ENCODE data around the gene TPST1.

Gene TPST1

GRCh38 chr7:66238773-66239466 is 33.8 kb downstream of the TPST1 start:
- no peak for DNase-seq (ENCODE audit: low read depth)

- no peak for DNase-seq (ENCODE audit: low read depth)
Observed at GRCh38 chr7:66239467-66239856, 34.3 kb downstream of the TPST1 start.

- DNase-seq (ENCODE audit: low read depth) = no peak
Observed at GRCh38 chr7:66245008-66245407, 39.9 kb downstream of the TPST1 start.

GRCh38 chr7:66246554-66247171 is 41.5 kb downstream of the TPST1 start:
- no peak for DNase-seq (ENCODE audit: low read depth)

- DNase-seq (ENCODE audit: low read depth) = no peak
Observed at GRCh38 chr7:66247380-66248078, 42.4 kb downstream of the TPST1 start.

GRCh38 chr7:66250711-66251110 is 45.6 kb downstream of the TPST1 start:
- no peak for DNase-seq (ENCODE audit: low read depth)

- no peak for DNase-seq (ENCODE audit: low read depth)
Observed at GRCh38 chr7:66255534-66256100, 50.5 kb downstream of the TPST1 start.

- no peak for DNase-seq (ENCODE audit: low read depth)
Observed at GRCh38 chr7:66256281-66256680, 51.1 kb downstream of the TPST1 start.

GRCh38 chr7:66257481-66257880 is 52.3 kb downstream of the TPST1 start:
- DNase-seq (ENCODE audit: low read depth) = no peak

- DNase-seq (ENCODE audit: low read depth) = no peak
Observed at GRCh38 chr7:66258409-66258808, 53.3 kb downstream of the TPST1 start.

- no peak for DNase-seq (ENCODE audit: low read depth)
Observed at GRCh38 chr7:66261941-66262340, 56.8 kb downstream of the TPST1 start.

- DNase-seq (ENCODE audit: low read depth) = no peak
Observed at GRCh38 chr7:66263936-66264335, 58.8 kb downstream of the TPST1 start.

- no peak for DNase-seq (ENCODE audit: low read depth)
Observed at GRCh38 chr7:66265566-66265965, 60.4 kb downstream of the TPST1 start.

- no peak for DNase-seq (ENCODE audit: low read depth)
Observed at GRCh38 chr7:66267249-66267648, 62.1 kb downstream of the TPST1 start.

- DNase-seq (ENCODE audit: low read depth) = no peak
Observed at GRCh38 chr7:66269978-66270377, 64.8 kb downstream of the TPST1 start.

GRCh38 chr7:66272321-66272720 is 67.2 kb downstream of the TPST1 start:
- no peak for DNase-seq (ENCODE audit: low read depth)

GRCh38 chr7:66276363-66276762 is 71.2 kb downstream of the TPST1 start:
- no peak for DNase-seq (ENCODE audit: low read depth)

- DNase-seq (ENCODE audit: low read depth) = no peak
Observed at GRCh38 chr7:66277492-66277891, 72.4 kb downstream of the TPST1 start.

- no peak for DNase-seq (ENCODE audit: low read depth)
Observed at GRCh38 chr7:66279912-66280311, 74.8 kb downstream of the TPST1 start.

GRCh38 chr7:66281678-66282590 is 76.8 kb downstream of the TPST1 start:
- DNase-seq (ENCODE audit: low read depth) = no peak

GRCh38 chr7:66282591-66282935 is 77.4 kb downstream of the TPST1 start:
- DNase-seq (ENCODE audit: low read depth) = no peak

All from stimulated activated CD8-positive, alpha-beta memory T cell treated with anti-CD3 and anti-CD28 coated beads, Interleukin-4, amount 100 ng/mL, for 24 hours (primary cell).